ENCODE results near the gene PROK1. TPM values are rescaled to one million over a fixed set of nuclear protein-coding genes. Genes with fewer than 3 reads are reported as not detected.
"Not testable (repeated sequence)": the region's sequence is repeated elsewhere in the genome, so short reads cannot be mapped to it uniquely, and the experiment has no call there.

The PROK1 gene
- total RNA-seq, 2 experiments from 2014 or later: not detected

GRCh38 chr1:110433213-110433612 is 17.7 kb upstream of the PROK1 start:
- CTCF ChIA-PET: interaction anchor here (1.7 to 7.5 kb wide), 3 partner anchors 21 to 62 kb away, joined by 5 to 41 read pairs (median 10); no protein-coding TSS in a partner anchor
- Mint-ChIP-seq H3K4me1 (ENCODE audit: low read depth) (no peaks in the 10 kb centered on the region), H3K27me3 (peaks cover 4% of the 10 kb centered on the region), H3K4me3 (no peak overlapping the region), H3K9me3 (no peaks in the 10 kb centered on the region), H3K36me3 (ENCODE audit: low read depth) (no peaks in the 10 kb centered on the region), H3K27ac (no peak overlapping the region)
- intact Hi-C loops (cut with micrococcal nuclease): no loop called here
- POLR2A ChIA-PET: no interaction called here
- TF ChIP-seq CTCF (IDR thresholded peaks at IDR 0.05): no peak
- ATAC-seq (no peak), DNase-seq (no peak)

DNA sequence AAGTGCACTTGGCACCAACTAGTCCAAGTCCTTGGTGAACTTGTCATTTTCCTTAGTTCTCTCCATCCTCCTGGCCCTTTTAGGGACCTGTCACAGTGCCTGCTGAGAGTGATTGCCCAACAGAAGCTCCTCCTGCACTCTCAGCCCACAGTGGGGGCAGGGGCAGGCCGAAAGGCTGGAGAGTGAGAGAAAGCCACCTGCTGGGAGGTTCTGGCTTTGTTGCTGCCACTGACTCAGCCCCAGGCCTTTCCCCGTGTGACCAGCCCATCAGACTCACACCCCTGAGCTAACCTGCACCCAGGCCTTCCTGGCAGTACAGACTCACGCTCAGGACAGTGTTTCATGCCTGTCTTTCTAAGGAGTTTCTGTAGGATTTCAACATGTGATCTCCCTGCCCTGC is 17.1 kb upstream of the PROK1 start:
- POLR2A ChIA-PET: no interaction called here
- H3K27ac Mint-ChIP-seq: no peak overlapping the region
- H3K27me3 Mint-ChIP-seq: peaks cover 4% of the 10 kb centered on the region
- CTCF ChIA-PET: interaction anchor here (0.9 to 7.5 kb wide), 3 partner anchors 26 to 121 kb away, joined by 3 to 41 read pairs (median 10); no protein-coding TSS in a partner anchor
- no peak for TF ChIP-seq CTCF (IDR thresholded peaks at IDR 0.05)
- ATAC-seq (no peak), DNase-seq (peak; percentile 4)
- H3K4me1 Mint-ChIP-seq (ENCODE audit: low read depth): no peaks in the 10 kb centered on the region
- no peaks in the 10 kb centered on the region for H3K36me3 Mint-ChIP-seq (ENCODE audit: low read depth)
- H3K4me3 Mint-ChIP-seq: no peak overlapping the region
- H3K9me3 Mint-ChIP-seq: no peaks in the 10 kb centered on the region
- intact Hi-C loops (cut with micrococcal nuclease): no loop called here

DNA sequence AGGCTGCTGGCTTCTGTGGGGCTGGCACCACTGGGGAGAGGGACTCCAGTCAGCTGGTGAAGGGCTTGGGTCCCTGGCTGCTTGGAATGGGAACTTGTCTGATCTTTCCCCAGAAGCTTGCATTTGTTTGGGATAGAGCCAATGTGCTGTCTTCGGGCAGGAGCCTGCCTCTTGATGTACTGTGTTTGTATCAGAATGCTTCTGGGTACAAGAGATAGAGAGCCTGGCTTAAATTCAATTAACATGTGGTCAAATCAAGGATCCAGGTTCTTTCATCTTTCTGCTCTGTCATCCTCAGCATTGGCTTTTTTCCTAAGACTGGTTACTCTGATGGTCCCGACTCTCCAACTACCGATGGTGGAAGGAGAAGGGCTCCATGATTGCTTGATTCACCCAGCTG is 16.0 kb upstream of the PROK1 start:
- no peaks in the 10 kb centered on the region for H3K4me1 Mint-ChIP-seq (ENCODE audit: low read depth)
- no peak for TF ChIP-seq CTCF (IDR thresholded peaks at IDR 0.05)
- intact Hi-C loops (cut with micrococcal nuclease): no loop called here
- ChIA-PET POLR2A (no interaction called here), CTCF (interaction anchor here (1.2 to 7.5 kb wide), 4 partner anchors 9 to 61 kb away, joined by 3 to 41 read pairs (median 7); no protein-coding TSS in a partner anchor)
- ATAC-seq: no peak
- DNase-seq: no peak
- H3K27me3 Mint-ChIP-seq: peaks cover 6% of the 10 kb centered on the region
- no peaks in the 10 kb centered on the region for H3K9me3 Mint-ChIP-seq
- no peaks in the 10 kb centered on the region for H3K36me3 Mint-ChIP-seq (ENCODE audit: low read depth)
- no peak overlapping the region for H3K4me3 Mint-ChIP-seq
- H3K27ac Mint-ChIP-seq: no peak overlapping the region

DNA sequence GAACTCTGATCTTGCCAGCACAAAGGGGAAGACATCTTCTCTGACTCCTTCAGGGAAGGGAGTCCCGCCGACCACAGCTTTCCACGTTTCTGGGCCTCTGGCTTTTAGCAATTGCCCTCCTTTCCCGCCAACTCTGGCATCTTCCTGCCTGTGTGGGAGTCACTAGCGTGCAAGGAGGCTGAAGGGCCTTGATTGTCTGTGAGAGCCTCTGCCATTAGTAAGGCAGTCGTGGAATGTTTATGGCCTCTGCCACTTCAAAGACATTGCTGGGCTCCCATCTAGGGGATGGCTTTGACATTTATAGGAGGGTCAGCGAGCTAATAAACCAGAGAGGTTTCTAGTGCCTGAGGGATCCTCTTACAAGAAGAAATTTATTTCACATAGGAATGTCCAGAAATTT is 14.3 kb upstream of the PROK1 start:
- no peak overlapping the region for H3K27ac Mint-ChIP-seq
- H3K9me3 Mint-ChIP-seq: no peaks in the 10 kb centered on the region
- H3K36me3 Mint-ChIP-seq (ENCODE audit: low read depth): no peaks in the 10 kb centered on the region
- no peaks in the 10 kb centered on the region for H3K4me1 Mint-ChIP-seq (ENCODE audit: low read depth)
- no peak for TF ChIP-seq CTCF (IDR thresholded peaks at IDR 0.05)
- H3K4me3 Mint-ChIP-seq: no peak overlapping the region
- ChIA-PET POLR2A (no interaction called here), CTCF (interaction anchor here (0.8 to 7.5 kb wide), 9 partner anchors 10 to 240 kb away, joined by 3 to 41 read pairs (median 4); partner anchors contain the start of gene LAMTOR5)
- ATAC-seq: no peak
- no peak for DNase-seq
- peaks cover 4% of the 10 kb centered on the region for H3K27me3 Mint-ChIP-seq
- intact Hi-C loops (cut with micrococcal nuclease): no loop called here

DNA sequence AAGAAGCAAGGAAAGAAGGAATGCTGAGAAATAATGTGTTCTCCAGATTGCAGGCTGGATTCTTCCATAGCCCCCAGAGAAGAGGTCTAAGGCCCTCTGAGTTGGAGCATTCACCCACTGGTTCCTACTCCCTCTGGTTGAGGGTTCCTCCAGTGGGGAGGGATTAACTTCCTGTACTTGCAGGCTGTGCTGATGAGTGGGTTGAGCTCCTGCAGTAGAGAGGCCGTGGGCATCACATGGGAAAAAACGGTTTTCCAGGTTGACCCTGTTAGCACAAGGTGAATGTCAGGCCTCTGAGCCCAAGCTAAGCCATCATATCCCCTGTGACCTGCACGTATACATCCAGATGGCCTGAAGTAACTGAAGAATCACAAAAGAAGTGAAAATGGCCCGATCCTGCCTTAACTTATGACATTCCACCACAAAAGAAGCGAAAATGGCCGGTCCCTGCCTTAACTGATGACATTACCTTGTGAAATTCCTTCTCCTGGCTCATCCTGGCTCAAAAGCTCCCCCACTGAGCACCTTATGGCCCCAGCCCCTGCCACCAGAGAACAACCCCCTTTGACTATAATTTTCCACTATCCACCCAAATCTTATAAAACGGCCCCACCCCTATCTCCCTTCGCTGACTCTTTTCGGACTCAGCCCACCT is 13.2 kb upstream of the PROK1 start:
- H3K9me3 Mint-ChIP-seq; DNase-seq; ATAC-seq; H3K4me3 Mint-ChIP-seq; H3K27me3 Mint-ChIP-seq; intact Hi-C loops (cut with micrococcal nuclease); H3K27ac Mint-ChIP-seq; H3K36me3 Mint-ChIP-seq (ENCODE audit: low read depth); H3K4me1 Mint-ChIP-seq (ENCODE audit: low read depth): not testable (repeated sequence)
- POLR2A ChIA-PET: interaction anchor here (0.9 to 1.4 kb wide), 2 partner anchors 9 to 15 kb away, joined by 3 read pairs; no protein-coding TSS in a partner anchor
- CTCF ChIA-PET: interaction anchor here (0.8 to 7.5 kb wide), 6 partner anchors 16 to 235 kb away, joined by 3 to 41 read pairs (median 4); partner anchors contain the start of gene KCNC4

All from activated CD8-positive, alpha-beta T cell treated with anti-CD3 and anti-CD28 coated beads for 36 hours (primary cell).